Measurements from ENCODE around the gene PHF21B.

Gene PHF21B

GRCh38 chr22:44970291-44970690 is 39.5 kb downstream of the PHF21B start:
- no peak for TF ChIP-seq CTCF (IDR thresholded peaks at IDR 0.05; ENCODE audit: control insufficient read depth, insufficient read depth, low read depth, low read length, missing control alignments)
- no peak overlapping the region for H3K4me3 ChIP-seq (ENCODE audit: control insufficient read depth, low read depth, low read length)
- no peak for DNase-seq (ENCODE audit: low read depth)

- H3K4me3 ChIP-seq (ENCODE audit: control insufficient read depth, low read depth, low read length) = no peak overlapping the region
- no peak for DNase-seq (ENCODE audit: low read depth)
- TF ChIP-seq CTCF (IDR thresholded peaks at IDR 0.05; ENCODE audit: control insufficient read depth, insufficient read depth, low read depth, low read length, missing control alignments) = no peak
These were observed 40.0 kb downstream of the PHF21B start for GRCh38 chr22:44969817-44970216.

DNA sequence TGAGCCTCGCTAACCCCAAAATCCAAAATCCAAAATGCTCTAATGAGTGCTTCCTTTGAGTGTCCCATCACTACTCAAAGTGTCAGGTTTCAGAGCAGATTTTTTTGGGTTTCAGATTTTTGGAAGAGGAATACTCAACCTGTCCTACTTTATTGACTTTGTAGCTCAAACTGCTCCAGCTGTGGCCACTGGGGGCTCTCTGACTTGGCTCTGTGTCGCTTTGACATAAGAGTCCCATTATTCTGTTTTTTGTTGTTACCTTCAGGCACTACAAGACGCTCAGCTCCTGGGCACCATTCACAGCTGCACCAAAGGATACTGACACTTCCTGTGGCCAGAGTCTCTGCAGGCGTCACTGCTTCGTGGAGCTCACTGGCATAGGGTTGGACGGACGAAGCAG is 41.1 kb downstream of the PHF21B start:
- DNase-seq (ENCODE audit: low read depth) = no peak
- TF ChIP-seq CTCF (IDR thresholded peaks at IDR 0.05; ENCODE audit: control insufficient read depth, insufficient read depth, low read depth, low read length, missing control alignments) = peak; percentile 20

DNA sequence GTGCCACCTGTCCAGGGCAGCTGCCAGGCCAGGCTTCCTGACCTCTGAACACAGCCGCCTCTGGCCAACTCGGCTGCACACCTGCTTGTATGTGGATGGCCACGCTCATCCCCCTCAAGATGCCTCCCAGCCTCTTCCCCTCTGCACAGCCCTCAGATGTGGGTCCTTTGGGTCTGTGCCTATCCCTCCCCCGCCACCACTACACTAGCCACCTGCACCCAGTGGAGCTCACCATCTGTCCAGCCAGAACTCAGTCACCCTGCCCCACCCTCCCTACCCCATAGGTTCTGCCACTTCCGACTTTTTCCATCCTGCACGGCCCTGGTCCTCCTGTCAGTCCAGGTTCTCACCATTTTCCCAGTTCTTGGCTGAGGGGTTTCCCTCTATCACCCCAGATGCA is 44.6 kb downstream of the PHF21B start:
- TF ChIP-seq CTCF (IDR thresholded peaks at IDR 0.05; ENCODE audit: control insufficient read depth, insufficient read depth, low read depth, low read length, missing control alignments) = no peak
- no peak for DNase-seq (ENCODE audit: low read depth)
- H3K4me3 ChIP-seq (ENCODE audit: control insufficient read depth, low read depth, low read length) = no peak overlapping the region

More for the DNA sequence above, 41.1 kb downstream of the PHF21B start:
- H3K4me3 ChIP-seq (ENCODE audit: control insufficient read depth, low read depth, low read length) = no peak overlapping the region

- no peak overlapping the region for H3K4me3 ChIP-seq (ENCODE audit: control insufficient read depth, low read depth, low read length)
- DNase-seq (ENCODE audit: low read depth) = no peak
- no peak for TF ChIP-seq CTCF (IDR thresholded peaks at IDR 0.05; ENCODE audit: control insufficient read depth, insufficient read depth, low read depth, low read length, missing control alignments)
These were observed 45.1 kb downstream of the PHF21B start for GRCh38 chr22:44964722-44965078.

DNA sequence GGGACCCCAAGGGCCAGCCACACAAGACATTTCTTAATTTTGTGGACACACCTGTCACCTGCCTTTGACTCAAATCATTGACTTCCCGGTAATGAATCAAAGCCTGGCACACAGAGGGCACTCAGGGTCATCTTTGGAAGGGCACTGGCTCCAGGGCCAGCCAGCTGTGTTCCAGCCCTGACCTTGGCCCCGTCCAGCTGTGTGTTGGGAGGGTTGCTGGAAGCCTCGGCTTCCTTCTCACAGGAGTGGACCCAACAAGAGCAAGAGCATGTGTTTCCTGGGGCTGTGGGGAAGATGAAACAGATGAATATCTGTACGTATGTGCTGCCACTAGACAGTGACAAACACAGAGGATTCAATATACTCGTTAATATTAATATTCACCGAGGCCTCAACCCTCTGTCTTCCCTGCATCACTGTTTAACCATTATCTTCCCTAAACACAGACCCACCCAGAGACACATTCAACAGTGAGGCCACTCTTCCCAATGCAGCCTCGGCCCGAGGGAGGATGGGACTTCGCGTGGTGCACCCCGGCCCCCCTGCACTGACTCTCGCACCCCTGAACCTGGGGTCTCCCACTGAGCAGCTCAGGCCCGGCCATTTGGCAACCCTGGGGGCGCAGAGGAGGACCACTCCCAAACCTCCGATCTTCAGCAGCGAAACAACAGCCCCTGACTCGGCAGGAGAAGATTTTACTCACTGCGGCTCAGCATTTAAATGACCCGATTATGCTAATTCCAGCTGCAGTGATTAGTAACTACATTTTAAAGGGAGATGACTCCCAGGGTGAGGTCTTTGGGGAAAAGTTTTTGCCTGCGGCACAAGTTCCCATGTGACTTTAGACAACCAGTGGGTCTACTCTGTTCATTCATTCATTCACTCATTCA is 45.7 kb downstream of the PHF21B start:
- DNase-seq (ENCODE audit: low read depth) = no peak
- no peak overlapping the region for H3K4me3 ChIP-seq (ENCODE audit: control insufficient read depth, low read depth, low read length)
- TF ChIP-seq CTCF (IDR thresholded peaks at IDR 0.05; ENCODE audit: control insufficient read depth, insufficient read depth, low read depth, low read length, missing control alignments) = no peak
